ENCODE data around the gene INTS11.

DNA sequence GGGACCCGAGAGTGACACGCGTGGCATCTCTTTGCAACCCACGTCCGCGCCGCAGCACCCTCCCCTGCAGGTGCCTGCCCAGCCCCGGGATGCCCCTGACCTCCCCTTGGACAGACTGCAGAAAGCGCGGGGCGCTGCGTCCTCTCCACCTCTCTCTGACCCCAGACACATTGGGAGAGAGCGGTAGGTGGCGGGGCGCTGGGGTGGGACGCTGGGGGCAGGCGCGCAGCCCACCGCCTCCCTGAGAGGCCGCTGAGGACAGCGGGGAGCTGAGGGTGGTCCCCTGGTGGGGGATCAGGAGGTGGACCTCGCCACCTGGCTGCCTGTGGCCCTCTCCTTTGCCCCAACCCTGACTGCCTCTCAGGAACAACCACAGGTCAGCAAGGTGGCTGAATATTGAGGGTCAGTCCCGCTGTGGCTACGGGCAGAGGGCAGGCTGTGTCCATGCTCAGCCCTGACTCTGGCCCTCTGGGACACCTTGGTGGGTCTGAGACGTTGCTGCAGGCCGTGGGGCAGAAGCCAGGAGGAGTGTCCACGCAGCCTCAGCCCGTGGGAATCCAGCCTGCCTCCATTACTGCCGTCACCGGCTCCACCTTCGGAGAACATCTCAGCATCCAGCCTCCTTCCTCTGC, 50.0 kb downstream of the INTS11 start:
- TF ChIP-seq PATZ1 (CRISPR knock-in tag; IDR thresholded peaks at IDR 0.05; ENCODE audit: borderline replicate concordance), result no peak
- no peak for TF ChIP-seq TOX (CRISPR knock-in tag; IDR thresholded peaks at IDR 0.05; ENCODE audit: borderline replicate concordance)
- TF ChIP-seq OSR1 (CRISPR knock-in tag; IDR thresholded peaks at IDR 0.05), result no peak
- no peak for TF ChIP-seq ZFP30 (CRISPR knock-in tag; IDR thresholded peaks at IDR 0.05)
- TF ChIP-seq ARNTL (CRISPR knock-in tag; IDR thresholded peaks at IDR 0.05; ENCODE audit: borderline replicate concordance, low read depth), result no peak
- no peak for TF ChIP-seq TCF4 (CRISPR knock-in tag; IDR thresholded peaks at IDR 0.05; ENCODE audit: borderline replicate concordance)
- TF ChIP-seq BACH2 (CRISPR knock-in tag; IDR thresholded peaks at IDR 0.05; ENCODE audit: borderline replicate concordance), result no peak
- no peak for TF ChIP-seq CSDC2 (CRISPR knock-in tag; IDR thresholded peaks at IDR 0.05)
- TF ChIP-seq PPARA (CRISPR knock-in tag; IDR thresholded peaks at IDR 0.05; ENCODE audit: borderline replicate concordance), result no peak
- TF ChIP-seq TSHZ2 (CRISPR knock-in tag; IDR thresholded peaks at IDR 0.05), result no peak
- TF ChIP-seq ESRRG (CRISPR knock-in tag; IDR thresholded peaks at IDR 0.05), result no peak
- TF ChIP-seq GLIS3 (CRISPR knock-in tag; IDR thresholded peaks at IDR 0.05), result no peak
